ENCODE data around the gene KANK2. TPM values are rescaled to one million over a fixed set of nuclear protein-coding genes. Genes with fewer than 3 reads are reported as not detected.

Gene KANK2
- total and polyA plus RNA-seq, 2 of the 8 experiments (the other 6 are each of a cell fraction or from before 2014, with no cell fraction given): 25.2 to 42.3 TPM

DNA sequence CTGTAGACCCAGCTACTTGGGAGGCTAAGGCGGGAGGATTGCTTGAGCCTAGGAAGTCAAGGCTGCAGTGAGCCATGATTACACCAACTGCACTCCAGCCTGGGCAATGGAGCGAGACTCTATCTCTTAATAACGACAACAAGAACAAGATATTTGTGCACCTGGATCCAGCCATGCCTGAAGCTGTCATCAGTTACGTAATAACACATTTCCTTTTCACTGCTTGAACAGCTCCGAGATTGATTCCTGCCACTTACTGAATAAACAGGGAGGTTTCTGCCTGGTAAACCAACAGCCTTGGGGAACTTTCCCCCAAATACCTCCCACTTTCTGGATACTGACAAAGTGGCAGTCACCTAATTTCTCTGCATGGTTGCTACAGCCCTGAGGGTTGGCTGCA lies 5.4 kb downstream of the KANK2 start:
- ChIA-PET CTCF (ENCODE audit: partially characterized antibody) (interaction anchor here (0.7 to 1.4 kb wide), 5 partner anchors 9 to 263 kb away, joined by 3 to 4 read pairs (median 3); no protein-coding TSS in a partner anchor), POLR2A (ENCODE audit: partially characterized antibody) (interaction anchor here (0.6 to 2.3 kb wide), 4 partner anchors 8 to 56 kb away, joined by 3 to 7 read pairs (median 3); no protein-coding TSS in a partner anchor)
- no peak overlapping the region for H2BK120ac ChIP-seq (replicated peaks; ENCODE audit: low read depth, low read length)
- no peak overlapping the region for H2BK15ac ChIP-seq (ENCODE audit: low read length)
- H4K8ac ChIP-seq (ENCODE audit: extremely low read depth, insufficient read depth, low read length): no peak overlapping the region
- no peak overlapping the region for H3K4me2 ChIP-seq (ENCODE audit: insufficient read depth in 1 of 2, low read depth in 2 of 2, low read length in 2 of 2)
- H3K4me1 ChIP-seq (replicated peaks in 1 of 4; ENCODE audit: control insufficient read depth in 3 of 4, insufficient read depth in 4 of 4, low read length in 3 of 4): peaks cover 0 to 3% (median 2%) of the 10 kb centered on the region in 4 experiments; a peak in 4 of 7 replicates
- FAIRE-seq: no peak
- H3K79me2 ChIP-seq (ENCODE audit: control insufficient read depth in 1 of 2, insufficient read depth in 2 of 2, low read length in 2 of 2): no peaks in the 10 kb centered on the region
- no peaks in the 10 kb centered on the region; the same call in 1 of the 2 replicates for H3K79me1 ChIP-seq (ENCODE audit: low read depth, low read length)
- no peaks in the 10 kb centered on the region for H4K20me1 ChIP-seq (replicated peaks in 1 of 2; ENCODE audit: control insufficient read depth in 1 of 2, insufficient read depth in 2 of 2, low read length in 2 of 2)
- no peak overlapping the region for H2BK12ac ChIP-seq (ENCODE audit: low read depth, low read length)
- H3K4ac ChIP-seq (replicated peaks; ENCODE audit: insufficient read length, low read depth, low read length): no peak overlapping the region
- H3K27ac ChIP-seq (ENCODE audit: low read depth, low read length): no peak overlapping the region
- H3K23ac ChIP-seq (ENCODE audit: insufficient read length): no peak overlapping the region
- H2AFZ ChIP-seq (ENCODE audit: low read length): no peak overlapping the region
- WGBS, 2 experiments (ENCODE audit: extremely low coverage in 1 of 2, insufficient coverage in 1 of 2, insufficient read length in 1 of 2, insufficient replicate concordance in 2 of 2, low coverage in 1 of 2, low lambda C conversion rate in 2 of 2, missing lambda C conversion rate in 1 of 2): 98% methylated on average over 5 of the region's 5 CpGs; no CpG with 5 or more reads in 1 of the 2 experiments
- H3K4me3 ChIP-seq (ENCODE audit: extremely low read depth in 1 of 4, insufficient read depth in 2 of 4, low read depth in 3 of 4, low read length in 4 of 4): no peak overlapping the region
- H2BK20ac ChIP-seq (ENCODE audit: low read length): no peak overlapping the region
- no peak for DNase-seq (ENCODE audit: low read depth in 1 of 2, low spot score in 2 of 2)
- H3K27me3 ChIP-seq (replicated peaks in 1 of 4; ENCODE audit: control insufficient read depth in 3 of 4, extremely low read depth in 1 of 4, insufficient read depth in 3 of 4, low read length in 3 of 4): no peaks in the 10 kb centered on the region
- peaks cover 2 to 27% (median 10%) of the 10 kb centered on the region in 4 experiments; a peak in 6 of 8 replicates for H3K36me3 ChIP-seq (ENCODE audit: control insufficient read depth in 2 of 4, insufficient read depth in 4 of 4, low read length in 3 of 4)
- no peak overlapping the region for H3K14ac ChIP-seq (ENCODE audit: insufficient read length)
- no peak overlapping the region for H3K9ac ChIP-seq (replicated peaks in 1 of 4; ENCODE audit: extremely low read depth in 1 of 4, low read depth in 3 of 4, low read length in 3 of 4)
- H3K18ac ChIP-seq (ENCODE audit: extremely low read depth, low read length): no peak overlapping the region
- H3K23me2 ChIP-seq (ENCODE audit: low read depth, low read length): peaks cover under 1% of the 10 kb centered on the region; the same call in 1 of the 2 replicates
- H4K91ac ChIP-seq (replicated peaks; ENCODE audit: insufficient read length, low read length): no peak overlapping the region
- no peaks in the 10 kb centered on the region for H3K9me3 ChIP-seq (ENCODE audit: insufficient read depth in 2 of 2, low read depth in 1 of 2, low read length in 1 of 2)
- no peak overlapping the region for H4K5ac ChIP-seq (ENCODE audit: insufficient read length, low read depth, low read length)
- H2BK5ac ChIP-seq (ENCODE audit: low read depth, low read length): no peak overlapping the region
- H3K56ac ChIP-seq (replicated peaks; ENCODE audit: insufficient read length, low read depth, low read length): no peak overlapping the region
- no peak overlapping the region for H2AK5ac ChIP-seq (ENCODE audit: low read depth, low read length)
- no peak for TF ChIP-seq POU5F1 (IDR thresholded peaks at IDR 0.05; ENCODE audit: low read depth, low read length)
- no peak for TF ChIP-seq EP300 (IDR thresholded peaks at IDR 0.05; ENCODE audit: borderline replicate concordance in 1 of 2, low read depth in 2 of 2, low read length in 2 of 2)
- no peak for TF ChIP-seq CREB1 (IDR thresholded peaks at IDR 0.05)
- TF ChIP-seq GABPA (IDR thresholded peaks at IDR 0.05; ENCODE audit: borderline replicate concordance, insufficient read depth, low read length): no peak
- no peak for TF ChIP-seq TAF7 (optimal IDR thresholded peaks at IDR 0.05; ENCODE audit: borderline replicate concordance, low read depth, low read length)
- no peak for TF ChIP-seq KDM1A (IDR thresholded peaks at IDR 0.05; ENCODE audit: borderline replicate concordance, low read length)
- TF ChIP-seq TEAD4 (IDR thresholded peaks at IDR 0.05; ENCODE audit: low read depth, low read length): no peak
- TF ChIP-seq CTBP2 (IDR thresholded peaks at IDR 0.05; ENCODE audit: borderline replicate concordance, insufficient read depth, insufficient read length, low read length): no peak
- TF ChIP-seq CEBPB (IDR thresholded peaks at IDR 0.05; ENCODE audit: low read depth, low read length): no peak
- no peak for TF ChIP-seq ASH2L (IDR thresholded peaks at IDR 0.05; ENCODE audit: low read length)
- TF ChIP-seq SRF (IDR thresholded peaks at IDR 0.05; ENCODE audit: low read depth, low read length): no peak
- TF ChIP-seq, protein P1, sequence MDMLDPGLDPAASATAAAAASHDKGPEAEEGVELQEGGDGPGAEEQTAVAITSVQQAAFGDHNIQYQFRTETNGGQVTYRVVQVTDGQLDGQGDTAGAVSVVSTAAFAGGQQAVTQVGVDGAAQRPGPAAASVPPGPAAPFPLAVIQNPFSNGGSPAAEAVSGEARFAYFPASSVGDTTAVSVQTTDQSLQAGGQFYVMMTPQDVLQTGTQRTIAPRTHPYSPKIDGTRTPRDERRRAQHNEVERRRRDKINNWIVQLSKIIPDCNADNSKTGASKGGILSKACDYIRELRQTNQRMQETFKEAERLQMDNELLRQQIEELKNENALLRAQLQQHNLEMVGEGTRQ (IDR thresholded peaks at IDR 0.05; ENCODE audit: low read length): no peak
- no peak for TF ChIP-seq JUN (IDR thresholded peaks at IDR 0.05; ENCODE audit: low read depth, low read length)

Measured in H1 (cell line).